ENCODE results near the gene MDFIC.

The MDFIC gene

GRCh38 chr7:115009139-115009538 lies 87.2 kb downstream of the MDFIC start:
- CTCF ChIA-PET: no interaction called here
- no peak for DNase-seq (ENCODE audit: low read depth, low spot score)
- H3K4me3 ChIP-seq (ENCODE audit: low read depth, low read length): no peak overlapping the region
- POLR2A ChIA-PET: no interaction called here
- TF ChIP-seq, protein P1, sequence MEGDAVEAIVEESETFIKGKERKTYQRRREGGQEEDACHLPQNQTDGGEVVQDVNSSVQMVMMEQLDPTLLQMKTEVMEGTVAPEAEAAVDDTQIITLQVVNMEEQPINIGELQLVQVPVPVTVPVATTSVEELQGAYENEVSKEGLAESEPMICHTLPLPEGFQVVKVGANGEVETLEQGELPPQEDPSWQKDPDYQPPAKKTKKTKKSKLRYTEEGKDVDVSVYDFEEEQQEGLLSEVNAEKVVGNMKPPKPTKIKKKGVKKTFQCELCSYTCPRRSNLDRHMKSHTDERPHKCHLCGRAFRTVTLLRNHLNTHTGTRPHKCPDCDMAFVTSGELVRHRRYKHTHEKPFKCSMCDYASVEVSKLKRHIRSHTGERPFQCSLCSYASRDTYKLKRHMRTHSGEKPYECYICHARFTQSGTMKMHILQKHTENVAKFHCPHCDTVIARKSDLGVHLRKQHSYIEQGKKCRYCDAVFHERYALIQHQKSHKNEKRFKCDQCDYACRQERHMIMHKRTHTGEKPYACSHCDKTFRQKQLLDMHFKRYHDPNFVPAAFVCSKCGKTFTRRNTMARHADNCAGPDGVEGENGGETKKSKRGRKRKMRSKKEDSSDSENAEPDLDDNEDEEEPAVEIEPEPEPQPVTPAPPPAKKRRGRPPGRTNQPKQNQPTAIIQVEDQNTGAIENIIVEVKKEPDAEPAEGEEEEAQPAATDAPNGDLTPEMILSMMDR (IDR thresholded peaks at IDR 0.05; ENCODE audit: insufficient read depth, low read length, missing control alignments): no peak

DNA sequence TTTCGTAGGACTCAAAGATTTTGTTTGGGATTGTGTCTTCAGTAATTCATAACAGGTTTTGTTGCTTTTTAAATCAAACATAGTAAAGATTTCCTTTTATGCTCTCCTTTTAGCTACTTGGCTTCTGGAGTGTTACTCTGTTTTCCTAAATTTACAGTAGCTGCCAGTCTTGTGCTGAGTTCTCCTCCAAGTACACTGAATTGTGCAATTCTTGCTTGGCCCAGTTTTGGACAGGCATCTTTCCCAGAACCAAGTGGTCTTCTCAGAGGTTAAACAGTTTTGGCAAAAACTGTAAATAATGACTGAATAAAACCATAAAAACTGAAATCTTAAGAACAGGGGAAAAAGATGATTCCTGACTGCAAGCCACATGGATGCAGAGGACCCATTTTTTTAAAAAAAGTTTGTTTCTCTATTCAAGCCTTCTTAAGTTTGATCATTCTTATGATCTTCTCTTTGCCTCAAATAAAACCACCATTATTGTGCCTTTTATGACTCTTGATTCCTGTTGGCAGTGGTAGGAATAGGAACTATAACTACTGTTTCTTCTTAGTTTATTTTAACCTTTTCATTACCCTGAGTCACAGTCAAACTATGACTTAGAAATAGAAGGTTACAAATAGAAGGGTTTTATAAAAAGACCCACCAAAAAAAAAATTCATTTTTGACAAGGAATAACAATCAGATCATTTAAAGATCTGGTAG lies 88.0 kb downstream of the MDFIC start:
- ChIA-PET POLR2A (no interaction called here), CTCF (no interaction called here)
- H3K4me3 ChIP-seq (ENCODE audit: low read depth, low read length): no peak overlapping the region
- TF ChIP-seq, protein P1 (IDR thresholded peaks at IDR 0.05; ENCODE audit: insufficient read depth, low read length, missing control alignments): no peak
- no peak for DNase-seq (ENCODE audit: low read depth, low spot score)

- POLR2A ChIA-PET: no interaction called here
- CTCF ChIA-PET: no interaction called here
- no peak overlapping the region for H3K4me3 ChIP-seq (ENCODE audit: low read depth, low read length)
- TF ChIP-seq, protein P1 (IDR thresholded peaks at IDR 0.05; ENCODE audit: insufficient read depth, low read length, missing control alignments): no peak
- no peak for DNase-seq (ENCODE audit: low read depth, low spot score)
Measured at GRCh38 chr7:115010441-115010820, 88.5 kb downstream of the MDFIC start.

DNA sequence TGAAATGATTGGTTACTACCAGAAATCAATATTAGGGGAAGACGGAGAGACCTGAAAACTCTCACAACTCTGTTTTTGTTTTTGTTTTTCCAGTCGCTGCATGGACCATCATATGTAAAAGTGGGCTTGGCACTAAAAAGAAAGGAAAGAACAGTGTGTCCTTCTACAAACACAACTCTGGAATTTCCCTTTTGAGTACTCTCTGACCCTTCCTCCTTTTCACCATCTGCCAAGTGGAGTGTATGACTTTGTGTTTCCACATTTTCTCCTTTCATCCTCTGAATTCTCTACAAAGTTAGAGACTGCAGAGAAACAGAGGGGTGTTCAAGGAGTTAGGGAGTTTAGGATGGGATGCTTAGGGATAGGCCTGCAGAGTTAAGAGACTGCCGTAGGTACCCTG lies 92.0 kb downstream of the MDFIC start:
- TF ChIP-seq, protein P1 (IDR thresholded peaks at IDR 0.05; ENCODE audit: insufficient read depth, low read length, missing control alignments): no peak
- ChIA-PET CTCF (no interaction called here), POLR2A (no interaction called here)
- no peak overlapping the region for H3K4me3 ChIP-seq (ENCODE audit: low read depth, low read length)
- DNase-seq (ENCODE audit: low read depth, low spot score): no peak

GRCh38 chr7:115014794-115015193 lies 92.9 kb downstream of the MDFIC start:
- no peak for DNase-seq (ENCODE audit: low read depth, low spot score)
- TF ChIP-seq, protein P1 (IDR thresholded peaks at IDR 0.05; ENCODE audit: insufficient read depth, low read length, missing control alignments): no peak
- POLR2A ChIA-PET: no interaction called here
- CTCF ChIA-PET: no interaction called here
- H3K4me3 ChIP-seq (ENCODE audit: low read depth, low read length): no peak overlapping the region

- ChIA-PET POLR2A (no interaction called here), CTCF (no interaction called here)
- peak; percentile 36 for DNase-seq (ENCODE audit: low read depth, low spot score)
Measured at GRCh38 chr7:115015619-115016018, 93.7 kb downstream of the MDFIC start.

More at GRCh38 chr7:115015619-115016018, 93.7 kb downstream of the MDFIC start:
- TF ChIP-seq, protein P1 (IDR thresholded peaks at IDR 0.05; ENCODE audit: insufficient read depth, low read length, missing control alignments): no peak
- H3K4me3 ChIP-seq (ENCODE audit: low read depth, low read length): no peak overlapping the region
